ENCODE measurements around the gene UBB.

The UBB gene

DNA sequence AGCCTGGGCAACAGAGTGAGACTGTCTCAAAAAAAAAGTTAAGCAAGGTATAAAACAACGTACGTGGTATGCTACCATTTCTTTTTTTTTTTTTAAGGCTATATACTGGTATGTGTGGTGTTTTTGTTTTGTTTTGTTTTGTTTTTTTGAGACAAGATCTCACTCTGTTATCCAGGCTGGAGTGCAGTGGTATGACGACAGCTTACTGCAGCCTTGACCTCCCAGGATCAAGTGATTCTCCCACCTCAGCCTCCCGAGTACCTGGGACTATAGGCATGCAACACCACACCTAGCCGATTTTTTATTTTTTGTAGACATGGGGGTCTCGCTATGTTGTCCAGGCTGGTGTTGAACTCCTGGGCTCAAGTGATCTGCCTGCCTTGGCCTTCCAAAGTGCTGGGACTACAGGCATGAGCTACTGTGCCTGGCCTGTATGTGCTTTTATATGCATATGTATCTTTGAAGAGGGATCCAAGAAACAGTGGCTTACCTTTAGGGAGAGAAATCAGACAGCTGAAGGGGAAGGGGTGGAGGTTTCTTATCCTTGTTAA, 34.1 kb upstream of the UBB start:
- H3K27ac ChIP-seq, result no peak overlapping the region
- TF ChIP-seq, protein P1, sequence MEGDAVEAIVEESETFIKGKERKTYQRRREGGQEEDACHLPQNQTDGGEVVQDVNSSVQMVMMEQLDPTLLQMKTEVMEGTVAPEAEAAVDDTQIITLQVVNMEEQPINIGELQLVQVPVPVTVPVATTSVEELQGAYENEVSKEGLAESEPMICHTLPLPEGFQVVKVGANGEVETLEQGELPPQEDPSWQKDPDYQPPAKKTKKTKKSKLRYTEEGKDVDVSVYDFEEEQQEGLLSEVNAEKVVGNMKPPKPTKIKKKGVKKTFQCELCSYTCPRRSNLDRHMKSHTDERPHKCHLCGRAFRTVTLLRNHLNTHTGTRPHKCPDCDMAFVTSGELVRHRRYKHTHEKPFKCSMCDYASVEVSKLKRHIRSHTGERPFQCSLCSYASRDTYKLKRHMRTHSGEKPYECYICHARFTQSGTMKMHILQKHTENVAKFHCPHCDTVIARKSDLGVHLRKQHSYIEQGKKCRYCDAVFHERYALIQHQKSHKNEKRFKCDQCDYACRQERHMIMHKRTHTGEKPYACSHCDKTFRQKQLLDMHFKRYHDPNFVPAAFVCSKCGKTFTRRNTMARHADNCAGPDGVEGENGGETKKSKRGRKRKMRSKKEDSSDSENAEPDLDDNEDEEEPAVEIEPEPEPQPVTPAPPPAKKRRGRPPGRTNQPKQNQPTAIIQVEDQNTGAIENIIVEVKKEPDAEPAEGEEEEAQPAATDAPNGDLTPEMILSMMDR (conservative IDR thresholded peaks at IDR 0.05), result no peak
- no peak for TF ChIP-seq ZFX (IDR thresholded peaks at IDR 0.05)

DNA sequence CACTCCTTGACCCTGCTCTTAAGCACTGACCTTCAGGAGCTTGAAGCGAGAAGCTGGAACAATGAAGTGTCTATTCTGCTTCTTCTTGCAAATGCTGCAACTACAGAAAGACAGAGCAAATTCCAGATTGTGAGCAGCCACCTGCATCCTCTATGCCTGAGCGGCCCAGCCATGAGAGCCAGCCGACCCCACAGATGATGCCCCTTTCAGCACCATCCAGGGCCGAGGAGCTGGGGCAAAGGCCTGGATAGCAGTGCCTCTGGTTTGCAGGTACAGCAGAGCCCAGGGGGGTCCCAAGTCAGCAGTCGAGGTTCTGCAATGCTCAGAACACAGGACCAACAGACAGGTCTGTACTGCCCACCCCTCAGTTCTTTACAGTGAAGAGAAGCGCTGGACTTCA, 32.3 kb upstream of the UBB start:
- H3K27ac ChIP-seq, result no peak overlapping the region
- no peak for TF ChIP-seq ZFX (IDR thresholded peaks at IDR 0.05)
- TF ChIP-seq, protein P1 (conservative IDR thresholded peaks at IDR 0.05), result no peak

DNA sequence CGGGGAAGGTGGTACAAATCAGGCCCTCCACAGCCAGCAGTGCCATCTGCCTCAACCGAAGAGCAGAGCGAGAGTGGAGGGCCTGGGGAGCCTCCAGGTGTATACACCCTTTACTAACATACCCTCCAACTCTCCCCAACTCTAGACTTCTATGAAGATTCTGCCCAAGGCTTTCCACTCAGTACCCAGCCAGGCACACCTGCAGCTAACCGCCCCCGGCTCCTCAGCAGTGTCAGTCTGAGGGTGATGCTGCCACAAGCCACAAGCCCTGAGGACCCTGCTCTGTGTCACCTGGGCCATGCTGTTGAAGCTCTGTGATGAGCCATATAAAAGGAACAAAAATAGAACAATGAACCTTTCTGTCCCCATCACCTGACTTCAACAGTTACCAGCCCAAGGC, 31.5 kb upstream of the UBB start:
- no peak overlapping the region for H3K27ac ChIP-seq
- TF ChIP-seq, protein P1 (conservative IDR thresholded peaks at IDR 0.05), result no peak
- no peak for TF ChIP-seq ZFX (IDR thresholded peaks at IDR 0.05)

DNA sequence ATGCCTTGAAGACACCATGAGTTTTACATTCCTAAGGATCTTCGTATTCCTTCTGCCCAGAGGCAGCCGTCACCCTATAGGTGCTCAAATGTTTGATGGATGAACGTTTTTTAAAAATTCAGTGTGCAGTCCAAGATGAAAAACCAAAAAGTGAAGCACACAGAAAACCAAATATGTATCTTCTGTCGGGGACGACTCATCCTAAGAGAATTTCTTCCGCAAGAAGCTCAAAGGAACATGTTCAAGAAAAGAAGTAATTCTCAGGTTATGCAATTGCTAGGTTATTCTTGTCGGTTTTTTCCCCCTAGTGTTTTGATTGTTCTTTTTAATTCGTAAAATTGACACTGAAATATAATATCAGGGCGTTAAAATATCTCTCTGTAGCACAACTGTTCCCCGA, 29.1 kb upstream of the UBB start:
- no peak overlapping the region for H3K27ac ChIP-seq
- TF ChIP-seq ZFX (IDR thresholded peaks at IDR 0.05), result no peak

DNA sequence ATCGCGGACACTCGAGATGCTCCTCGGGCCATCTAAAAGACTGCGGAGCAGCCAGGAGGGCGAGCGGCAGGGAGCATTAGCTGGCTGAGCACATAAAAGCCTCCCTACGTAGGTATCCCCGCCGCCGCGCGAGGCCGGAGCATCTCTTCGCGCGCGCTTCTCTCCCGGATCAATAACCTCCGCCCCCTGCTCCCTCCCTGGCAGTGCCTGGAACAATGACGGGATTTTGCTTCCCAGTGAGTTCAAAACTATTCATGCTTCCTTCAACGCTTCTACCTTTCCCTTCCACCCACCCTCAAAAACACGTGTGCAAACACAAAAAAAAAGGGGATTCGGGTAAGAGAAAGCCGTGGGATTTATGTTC, 28.6 kb upstream of the UBB start:
- no peak overlapping the region for H3K27ac ChIP-seq

DNA sequence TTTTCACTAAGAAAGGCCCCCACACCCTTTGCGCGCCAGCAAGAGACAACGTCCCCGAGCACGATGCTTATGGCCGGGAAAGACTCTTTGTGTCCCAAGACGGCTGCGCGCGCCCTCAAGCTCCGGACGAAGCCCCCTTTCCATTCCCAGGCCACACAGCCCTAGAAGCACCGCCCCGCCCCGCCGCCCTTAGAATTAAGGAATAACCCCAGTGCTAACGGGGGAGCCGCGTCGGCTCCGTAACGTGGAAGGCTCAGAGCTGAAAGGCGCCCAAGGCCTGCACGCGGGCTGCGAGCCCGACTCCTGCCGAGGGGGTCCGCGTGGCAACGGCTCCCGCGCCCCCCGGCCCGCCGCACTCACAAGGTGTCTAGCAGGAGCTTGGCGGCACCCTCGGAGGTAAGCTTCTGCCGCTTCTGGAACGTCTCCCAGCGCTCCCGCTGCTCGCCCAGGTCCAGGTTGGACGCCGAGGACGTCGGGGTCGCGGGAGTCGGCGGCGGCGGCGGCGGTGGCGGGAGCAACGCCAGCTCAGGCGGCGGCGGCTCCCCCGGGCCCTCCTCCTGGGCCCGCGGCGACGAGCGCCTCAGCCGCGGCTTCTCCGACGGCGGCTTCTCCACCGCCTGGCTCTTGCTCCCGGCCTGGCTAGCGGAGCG, 28.1 kb upstream of the UBB start:
- TF ChIP-seq ZFX (IDR thresholded peaks at IDR 0.05), result no peak
- TF ChIP-seq, protein P1 (conservative IDR thresholded peaks at IDR 0.05), result no peak
- H3K27ac ChIP-seq, result no peak overlapping the region

More for the DNA sequence above, 28.6 kb upstream of the UBB start:
- TF ChIP-seq ZFX (IDR thresholded peaks at IDR 0.05), result no peak

DNA sequence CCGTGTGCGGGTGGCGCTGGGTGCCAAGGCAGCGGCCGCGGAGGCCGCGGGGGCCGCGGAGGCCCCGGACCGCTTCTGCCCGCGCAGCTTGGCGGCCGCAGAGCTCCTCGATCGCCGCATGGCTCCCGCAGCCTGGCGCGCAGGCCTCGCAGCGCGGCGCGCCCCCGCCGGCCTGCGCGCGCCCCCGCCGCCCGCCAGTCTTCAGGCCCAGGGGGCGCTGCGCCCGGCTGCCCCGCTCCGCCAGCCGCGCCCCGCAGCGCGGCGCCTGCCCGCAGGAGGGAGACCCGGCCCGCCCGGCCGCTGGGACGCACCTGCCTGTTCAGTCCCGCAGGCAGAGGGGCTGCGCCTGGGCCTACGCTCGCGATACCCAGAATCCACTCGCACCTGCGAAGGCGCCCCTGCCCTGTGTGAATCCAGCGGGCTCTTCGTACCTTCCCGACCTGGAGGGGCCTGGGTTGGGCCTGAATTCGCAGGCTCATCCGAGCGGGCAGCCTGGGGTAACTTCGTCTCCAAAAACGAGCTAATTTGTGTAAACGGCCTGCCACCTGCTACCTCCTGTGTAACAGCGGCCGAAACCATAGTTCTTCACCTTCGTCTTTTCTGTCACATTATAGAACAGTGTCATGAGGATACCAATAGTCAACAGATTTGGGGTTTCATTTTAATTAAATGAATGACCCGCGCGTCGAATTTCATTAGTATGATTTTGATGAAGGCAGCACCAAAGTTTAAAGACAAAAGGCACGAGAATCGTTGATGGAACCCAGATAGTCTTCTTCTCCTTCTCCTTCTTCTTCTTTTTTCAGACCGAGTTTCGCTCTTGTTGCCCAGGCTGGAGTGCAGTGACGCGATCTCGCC, 27.3 kb upstream of the UBB start, which contains the start of gene CENPV:
Gene CENPV (minus strand): TSS at position 153 of the 858 bp plus-strand sequence. CDS start 33 bp downstream, at position 120.
- TF ChIP-seq, protein P1 (conservative IDR thresholded peaks at IDR 0.05), result no peak
- no peak for TF ChIP-seq ZFX (IDR thresholded peaks at IDR 0.05)
- H3K27ac ChIP-seq, result no peak within 1 kb of the TSS

DNA sequence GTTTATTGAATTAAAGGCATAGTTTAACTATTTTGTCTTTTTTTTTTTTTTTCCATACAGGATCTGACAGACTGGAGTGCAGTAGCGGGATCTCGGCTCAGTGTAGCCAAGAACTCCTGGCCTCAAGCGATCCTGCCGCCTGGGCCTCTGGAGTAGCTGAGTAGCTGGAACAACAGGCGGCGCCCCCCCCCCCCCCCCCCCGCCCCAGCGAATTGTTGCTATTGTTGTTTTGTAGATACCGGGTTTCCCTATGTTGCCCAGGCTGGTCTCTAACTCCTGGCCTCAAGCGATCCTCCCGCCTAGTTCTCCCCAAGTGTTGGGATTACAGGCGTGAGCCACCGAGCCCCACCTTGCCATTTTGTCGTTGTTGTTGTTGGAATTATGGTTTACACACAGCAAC, 26.3 kb upstream of the UBB start:
- TF ChIP-seq, protein P1 (conservative IDR thresholded peaks at IDR 0.05), result no peak
- no peak for TF ChIP-seq ZFX (IDR thresholded peaks at IDR 0.05)
- H3K27ac ChIP-seq, result no peak overlapping the region
